RPMI7951 (cell line): ENCODE data around the gene TXNRD1. TPM values are rescaled to one million over a fixed set of nuclear protein-coding genes. Genes with fewer than 3 reads are reported as not detected.
"Not testable (repeated sequence)": the region's sequence is repeated elsewhere in the genome, so short reads cannot be mapped to it uniquely, and the experiment has no call there.

Experiments used
- DNase-seq: peaks from one replicate; pipeline ENCODE4 v3.0.0-alpha.2; 2012; ENCODE audit warnings: low read depth
- total RNA-seq: library from RNA; depleted of rRNA; stranded (reverse); fragments of >200 nt; shearing (Covaris generic); gene quantifications from 2 replicates; pipeline ENCODE4 v1.2.3, GENCODE V29; 2014

TXNRD1 gene
- total RNA-seq, 1 experiment from 2014 or later = 209 TPM

DNA sequence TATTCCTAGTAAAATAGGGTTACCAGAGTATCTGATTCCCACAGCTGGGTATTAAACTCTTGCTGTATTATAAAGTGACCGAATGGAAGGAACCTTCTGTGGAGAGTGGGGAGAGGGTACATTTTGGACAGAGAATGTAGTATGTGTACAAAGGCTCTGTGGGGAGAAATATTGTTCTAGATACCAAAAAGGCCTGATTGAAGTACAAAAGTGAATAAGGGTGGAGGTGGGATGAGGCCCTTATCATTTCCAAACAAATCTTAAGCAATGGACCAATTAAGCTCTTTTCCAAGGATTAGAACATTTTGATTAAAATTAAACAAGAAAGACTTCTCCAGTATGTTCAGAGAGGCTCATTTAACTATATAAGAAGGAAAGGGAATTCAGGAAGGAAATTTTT, 108.3 kb downstream of the TXNRD1 start:
- no peak for DNase-seq

- not testable (repeated sequence) for DNase-seq
These were observed 112.7 kb downstream of the TXNRD1 start for GRCh38 chr12:104328278-104328677.

- no peak for DNase-seq
These were observed 113.2 kb downstream of the TXNRD1 start for GRCh38 chr12:104328790-104329189.

DNA sequence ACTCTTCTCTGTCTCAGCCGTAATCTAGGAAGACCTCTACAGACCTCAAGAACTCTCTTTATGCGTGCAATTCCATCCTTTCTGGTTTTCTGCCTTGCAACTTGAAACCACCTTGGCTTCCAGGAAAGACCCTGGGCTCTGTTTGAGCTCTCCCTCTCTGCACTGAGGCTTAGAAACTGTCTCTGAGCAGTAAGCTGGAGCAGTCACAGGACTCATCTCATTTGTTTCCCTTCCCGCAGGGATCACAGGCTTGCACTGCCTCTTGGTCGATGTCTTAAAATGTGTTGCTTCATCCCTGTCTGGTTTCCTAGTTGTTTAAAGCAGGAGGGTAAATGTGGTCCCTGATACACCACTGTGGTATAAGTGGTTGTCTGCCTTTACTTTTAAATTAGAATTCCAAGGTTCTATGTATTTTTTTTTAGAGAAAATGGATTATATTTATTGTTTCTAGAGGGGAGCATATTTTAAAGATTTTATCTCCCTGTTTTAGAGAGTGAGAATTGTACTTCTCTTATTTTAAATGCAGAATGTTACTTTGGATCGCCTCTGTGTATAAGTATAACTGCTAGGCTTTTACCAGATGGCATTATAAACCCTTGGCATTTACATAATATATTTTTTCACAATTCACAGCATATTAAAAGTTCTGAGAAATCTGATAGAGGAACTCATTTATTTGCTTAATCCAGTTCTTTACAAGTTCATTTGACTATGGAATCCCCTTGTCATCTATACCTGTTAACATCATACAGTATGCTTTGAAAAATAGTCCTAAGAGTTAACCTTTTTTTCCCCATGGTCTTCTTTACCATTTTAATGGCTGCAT, 114.3 kb downstream of the TXNRD1 start:
- no peak for DNase-seq

DNA sequence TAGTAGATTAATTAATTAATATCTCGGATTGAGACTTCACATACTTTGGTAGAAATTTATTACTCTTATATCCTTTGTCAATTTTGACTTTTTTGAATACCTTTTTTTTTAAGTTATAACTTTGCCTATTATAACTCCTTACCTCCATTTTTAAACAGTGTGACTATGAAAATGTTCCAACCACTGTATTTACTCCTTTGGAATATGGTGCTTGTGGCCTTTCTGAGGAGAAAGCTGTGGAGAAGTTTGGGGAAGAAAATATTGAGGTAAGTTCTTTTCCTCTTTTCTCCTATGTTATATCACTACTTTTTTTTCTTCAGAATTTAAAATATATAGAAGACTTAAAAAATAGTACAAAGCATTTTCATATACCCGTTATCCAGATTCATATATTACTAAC, 115.8 kb downstream of the TXNRD1 start:
- DNase-seq = no peak

DNA sequence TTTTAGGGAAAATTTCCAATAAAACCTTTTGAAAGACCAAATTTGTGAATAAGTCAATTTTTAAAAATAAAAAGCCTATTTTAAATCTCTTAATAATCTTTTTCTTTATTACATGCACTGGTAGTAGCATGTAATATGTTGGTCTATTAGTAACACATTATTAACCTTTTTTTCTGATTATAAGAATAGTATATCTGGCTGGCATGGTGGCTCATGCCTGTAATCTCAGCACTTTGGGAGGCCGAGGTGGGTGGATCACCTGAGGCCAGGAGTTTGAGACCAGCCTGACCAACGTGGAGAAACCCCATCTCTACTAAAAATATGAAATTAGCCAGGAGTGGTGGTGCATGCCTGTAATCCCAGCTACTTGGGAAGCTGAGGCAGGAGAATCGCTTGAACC, 116.7 kb downstream of the TXNRD1 start:
- not testable (repeated sequence) for DNase-seq

GRCh38 chr12:104333692-104334255, 118.2 kb downstream of the TXNRD1 start:
- no peak for DNase-seq

GRCh38 chr12:104334581-104334980, 119.0 kb downstream of the TXNRD1 start:
- DNase-seq = no peak

- DNase-seq = no peak
These were observed 120.5 kb downstream of the TXNRD1 start for GRCh38 chr12:104336115-104336514.

GRCh38 chr12:104337030-104337558, 121.5 kb downstream of the TXNRD1 start:
- no peak for DNase-seq

- no peak for DNase-seq
These were observed 124.1 kb downstream of the TXNRD1 start for GRCh38 chr12:104339663-104340062.

DNA sequence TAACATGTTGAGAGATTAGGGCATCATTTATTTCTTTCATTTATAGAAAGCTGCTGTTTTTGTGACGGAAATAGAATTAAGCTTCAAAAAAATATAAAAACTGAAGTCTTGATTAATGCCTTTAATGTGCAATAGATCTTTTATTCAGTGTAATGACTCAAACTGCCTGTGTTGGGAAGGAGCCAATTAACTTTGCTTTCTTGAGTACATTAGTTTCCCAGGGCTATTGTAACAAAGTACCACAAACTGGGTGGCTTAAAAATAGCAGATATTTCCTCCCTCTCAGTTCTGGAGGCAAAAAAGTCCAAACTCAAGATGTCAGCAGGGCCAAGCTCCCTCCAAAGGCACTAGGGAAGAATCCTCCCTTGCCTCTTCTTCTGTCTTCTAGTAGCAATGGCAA, 124.6 kb downstream of the TXNRD1 start:
- no peak for DNase-seq

DNA sequence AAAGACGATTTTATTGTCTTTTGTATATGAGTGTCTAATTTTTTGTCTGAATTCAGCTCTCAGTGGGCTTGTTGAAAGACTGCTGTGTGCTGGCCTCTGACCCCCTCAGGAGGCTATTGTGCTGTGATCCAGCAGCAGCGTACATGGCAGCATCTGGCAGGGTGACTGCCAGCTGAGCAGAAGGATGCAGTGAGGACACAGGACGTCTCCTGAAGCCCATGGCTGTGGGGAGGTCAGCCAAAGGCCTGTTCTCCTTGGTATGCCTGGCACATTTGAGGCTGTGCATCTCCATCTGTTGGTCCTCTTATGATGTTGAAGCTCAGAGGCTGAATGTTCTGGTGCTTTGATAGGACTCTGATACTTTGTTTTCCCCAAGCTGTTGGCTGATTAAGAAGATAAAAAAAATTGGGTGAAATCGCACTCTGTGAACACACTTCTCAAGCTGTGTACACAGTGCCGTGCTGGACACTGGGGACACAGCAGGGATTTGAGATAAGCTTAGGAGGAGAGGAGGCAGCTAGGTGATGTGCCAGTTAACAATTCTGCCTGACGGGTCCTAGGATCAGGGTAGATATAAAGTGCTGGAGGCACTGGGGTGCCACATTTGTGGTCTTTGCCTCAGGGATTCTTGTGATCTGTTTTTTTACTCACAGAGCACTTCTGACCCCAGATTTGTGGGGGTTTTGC, 125.5 kb downstream of the TXNRD1 start:
- DNase-seq = no peak

DNA sequence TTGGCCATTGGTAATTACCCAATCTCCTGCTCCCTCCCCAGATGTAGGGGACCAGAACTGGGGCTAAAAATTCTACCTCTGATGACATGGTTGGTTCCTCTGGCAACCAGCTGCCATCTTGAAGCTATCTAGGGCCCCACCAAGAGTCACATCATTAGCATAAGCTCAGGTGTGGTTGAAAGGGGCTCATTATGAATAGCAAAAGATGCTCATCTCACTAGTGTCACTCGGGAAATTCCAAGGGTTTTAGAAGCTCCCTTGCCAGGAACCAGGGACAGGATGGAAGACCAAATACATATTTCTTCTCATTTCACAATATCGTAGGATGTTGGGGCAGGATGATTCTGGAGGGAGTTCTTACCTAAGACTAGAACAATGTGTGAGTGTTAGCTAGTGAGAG, 126.6 kb downstream of the TXNRD1 start:
- no peak for DNase-seq

DNA sequence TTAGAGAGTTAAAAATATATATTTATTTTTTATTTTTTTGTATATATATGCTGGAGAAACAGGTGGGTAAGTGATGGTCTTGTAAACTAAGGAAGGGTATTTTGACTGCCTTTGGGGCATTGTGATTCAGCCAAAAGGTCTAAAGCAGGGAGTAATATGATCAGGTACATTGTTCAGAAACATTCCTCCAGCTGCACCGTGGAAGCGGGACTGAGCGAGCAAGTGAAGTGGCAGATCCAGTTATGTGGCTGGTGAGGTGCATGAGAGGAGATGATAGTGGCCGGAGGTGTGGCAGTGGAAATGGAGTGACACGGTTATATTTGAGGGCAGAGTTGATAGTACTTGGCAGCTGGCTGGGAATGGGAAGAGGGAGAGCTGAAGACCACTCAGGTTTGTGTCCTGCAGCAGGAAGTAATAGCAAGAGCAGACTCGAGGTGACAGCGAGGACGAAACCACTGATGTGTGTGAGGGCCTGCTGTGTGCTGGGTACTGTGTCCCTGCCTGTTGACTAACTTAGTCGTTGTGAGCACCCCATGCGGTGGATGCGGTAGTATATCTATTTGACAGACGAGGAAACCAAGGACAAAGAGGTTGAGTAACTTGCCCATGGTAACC, 127.2 kb downstream of the TXNRD1 start:
- DNase-seq = no peak

- no peak for DNase-seq
These were observed 129.1 kb downstream of the TXNRD1 start for GRCh38 chr12:104344682-104345081.

DNA sequence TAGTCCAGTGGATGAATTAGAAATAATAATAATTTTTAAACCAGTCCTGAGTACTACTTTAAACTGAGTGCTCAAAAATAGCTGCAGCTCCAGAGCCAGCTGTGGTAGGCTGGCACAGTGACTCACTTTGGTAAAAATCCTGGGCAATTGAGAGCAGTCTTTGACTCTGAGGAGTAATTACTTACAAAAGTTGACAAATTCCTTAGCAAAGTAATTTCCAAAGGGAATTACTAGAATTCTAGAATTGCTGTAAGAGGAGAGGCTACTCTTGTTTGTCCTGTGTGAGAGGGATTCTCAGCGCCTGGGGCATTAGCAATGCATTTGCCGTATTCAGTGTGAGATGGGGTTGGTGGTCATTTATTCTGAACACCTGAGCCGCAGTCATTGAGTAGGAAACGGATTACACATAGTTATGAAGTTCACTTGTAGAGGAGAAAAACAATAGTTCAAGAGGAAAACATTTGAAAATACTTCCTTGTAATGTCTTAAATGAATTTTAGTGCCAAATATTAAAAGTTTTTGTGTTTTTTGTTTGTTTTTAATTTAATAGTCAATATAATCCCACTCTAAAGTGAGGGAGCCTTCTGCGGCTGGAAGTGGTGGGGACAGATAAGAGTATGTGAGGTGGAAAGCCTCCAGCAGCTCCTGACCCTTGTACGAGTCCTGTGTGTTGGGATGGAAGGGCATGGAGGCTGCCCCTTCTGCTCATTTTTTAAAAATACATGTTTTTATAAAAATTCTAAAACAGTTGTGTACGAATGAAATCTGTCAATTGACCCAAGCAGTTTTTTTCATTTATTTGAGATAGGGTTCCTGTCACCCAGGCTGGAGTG, 129.9 kb downstream of the TXNRD1 start:
- no peak for DNase-seq

DNA sequence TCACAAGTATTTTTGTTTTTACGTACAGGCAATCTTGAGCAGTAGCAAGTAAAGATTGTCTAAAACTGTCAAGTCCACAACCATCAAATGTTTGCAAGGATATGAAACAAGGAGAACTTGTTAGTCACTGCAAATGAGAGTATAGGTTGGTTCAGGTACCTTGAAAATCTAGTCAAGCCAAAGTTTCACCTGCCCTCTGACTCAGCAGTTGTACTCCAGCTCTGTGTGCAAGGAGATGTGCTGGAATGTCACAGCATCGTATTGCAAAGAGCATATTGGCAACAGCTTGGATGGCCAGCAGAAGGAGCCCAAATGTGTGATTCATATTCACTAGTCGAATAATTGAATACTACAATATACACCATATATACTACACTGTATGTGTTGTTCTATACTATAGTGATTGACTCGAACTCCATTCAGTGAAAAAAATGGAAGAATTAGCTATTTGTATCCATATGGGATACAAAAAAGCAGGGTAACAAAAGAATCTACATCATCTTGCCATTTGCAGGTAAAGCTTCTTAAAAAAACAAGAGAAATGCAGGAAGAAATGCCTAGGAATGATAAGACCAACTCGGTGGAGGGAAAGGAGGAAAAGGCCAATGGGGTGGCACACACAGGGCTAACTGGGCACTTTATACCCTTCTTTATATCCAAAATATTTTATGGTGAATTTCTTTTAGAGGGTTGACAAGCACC, 131.9 kb downstream of the TXNRD1 start:
- DNase-seq = no peak

DNA sequence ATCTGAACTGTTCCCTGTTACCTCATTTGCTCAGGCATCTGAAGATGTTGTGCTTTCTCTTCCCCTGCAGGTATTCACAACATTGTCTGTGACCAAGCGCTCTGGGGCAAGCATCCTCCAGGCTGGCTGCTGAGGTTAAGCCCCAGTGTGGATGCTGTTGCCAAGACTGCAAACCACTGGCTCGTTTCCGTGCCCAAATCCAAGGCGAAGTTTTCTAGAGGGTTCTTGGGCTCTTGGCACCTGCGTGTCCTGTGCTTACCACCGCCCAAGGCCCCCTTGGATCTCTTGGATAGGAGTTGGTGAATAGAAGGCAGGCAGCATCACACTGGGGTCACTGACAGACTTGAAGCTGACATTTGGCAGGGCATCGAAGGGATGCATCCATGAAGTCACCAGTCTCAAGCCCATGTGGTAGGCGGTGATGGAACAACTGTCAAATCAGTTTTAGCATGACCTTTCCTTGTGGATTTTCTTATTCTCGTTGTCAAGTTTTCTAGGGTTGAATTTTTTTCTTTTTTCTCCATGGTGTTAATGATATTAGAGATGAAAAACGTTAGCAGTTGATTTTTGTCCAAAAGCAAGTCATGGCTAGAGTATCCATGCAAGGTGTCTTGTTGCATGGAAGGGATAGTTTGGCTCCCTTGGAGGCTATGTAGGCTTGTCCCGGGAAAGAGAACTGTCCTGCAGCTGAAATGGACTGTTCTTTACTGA, 132.9 kb downstream of the TXNRD1 start:
- no peak for DNase-seq

GRCh38 chr12:104348994-104349494, 133.5 kb downstream of the TXNRD1 start:
- DNase-seq = no peak
